RWPE1 (cell line): Measurements from ENCODE around the gene SH3RF1.

Source experiments
- CTCF ChIA-PET: fragments of 350-600 bp; sonication (Branson Sonifier 250); formaldehyde crosslinking; extraction: SDS; loops from one replicate; lab custom pipeline; 2021; lab: Yijun Ruan, JAX
- POLR2A ChIA-PET: fragments of 400-600 bp; formaldehyde crosslinking; extraction: SDS; loops from one replicate; lab custom pipeline; 2020; ENCODE audit warnings: antibody characterized with exemption; ENCODE audit not compliant: low non-redundant PET; lab: Yijun Ruan, JAX
- DNase-seq: peaks from one replicate; pipeline ENCODE4 v3.0.0; 2012; ENCODE audit warnings: low spot score
- H3K27ac ChIP-seq: fragments of 450-650 bp; 2 replicates; pipeline ENCODE4 v1.5.1; 2017
- CTCF ChIP-seq: fragments of 450-650 bp; conservative IDR thresholded peaks from 2 replicates; pipeline ENCODE4 v1.5.1; 2017; ENCODE audit warnings: low read depth, mild to moderate bottlenecking

Gene SH3RF1

DNA sequence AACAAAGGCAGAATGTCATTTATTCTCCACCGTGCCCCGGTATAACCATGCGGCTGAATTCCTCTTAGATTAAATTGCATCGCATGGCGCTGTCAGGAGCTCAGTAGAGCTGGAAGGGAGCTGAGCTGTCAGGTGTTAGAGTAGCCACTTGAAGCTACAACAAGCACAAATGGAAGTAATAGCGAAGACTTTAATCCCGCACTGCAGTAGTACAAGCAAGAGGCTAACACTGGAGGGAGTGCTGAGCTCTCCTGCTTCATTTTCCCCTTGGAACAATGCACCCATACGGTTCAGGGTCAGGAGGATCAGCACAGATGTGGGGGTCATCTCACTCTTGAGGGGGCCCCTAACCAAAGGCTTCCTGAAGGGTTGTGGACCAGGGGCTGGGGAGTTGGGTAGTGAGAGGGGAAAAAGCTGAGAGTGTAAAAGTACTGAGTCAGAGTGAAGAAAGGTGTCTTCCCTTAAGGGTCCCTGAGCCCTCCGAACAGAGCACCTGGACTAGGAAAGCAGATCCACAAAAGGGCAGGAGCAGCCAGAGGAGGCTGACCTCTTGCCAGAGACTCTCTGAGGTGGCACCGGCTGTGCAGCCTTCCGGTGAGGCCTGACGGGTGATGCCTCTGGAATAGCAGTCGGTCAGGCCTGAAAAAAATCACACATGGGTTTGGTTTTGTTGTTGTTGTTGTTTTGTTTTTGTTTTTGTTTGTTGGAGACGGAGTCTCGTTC lies 224.7 kb downstream of the SH3RF1 start:
- no peak overlapping the region for H3K27ac ChIP-seq
- no peak for DNase-seq
- POLR2A ChIA-PET: no interaction called here
- CTCF ChIA-PET: no interaction called here
- no peak for TF ChIP-seq CTCF

- ChIA-PET POLR2A (no interaction called here), CTCF (interaction anchor here (0.6 kb wide), 1 partner anchor 23 kb away, joined by 4 read pairs; no protein-coding TSS in a partner anchor)
- no peak for DNase-seq
- H3K27ac ChIP-seq: no peak overlapping the region
- TF ChIP-seq CTCF: no peak
These were observed 225.9 kb downstream of the SH3RF1 start for GRCh38 chr4:169044714-169045447.
